Neural progenitor cell (in vitro differentiated cells): ENCODE data around the gene CEP76. TPM values are rescaled to one million over a fixed set of nuclear protein-coding genes. Genes with fewer than 3 reads are reported as not detected.

Experiments
- DNase-seq: peaks from one replicate; pipeline ENCODE4 v3.0.0-alpha.2; 2016; ENCODE audit warnings: low spot score
- H2AFZ ChIP-seq: fragments of 200-600 bp; sonication (generic); replicated peaks from 2 replicates; pipeline ENCODE4 v1.6.1; 2016; ENCODE audit warnings: antibody characterized with exemption
- H3F3A ChIP-seq: fragments of 200-600 bp; sonication (generic); 2 replicates; pipeline ENCODE4 v1.6.1; 2016; ENCODE audit warnings: antibody characterized with exemption, low read depth
- H3K27ac ChIP-seq: fragments of 200-600 bp; sonication (generic); 2 replicates; pipeline ENCODE4 v1.5.1; 2016; ENCODE audit warnings: mild to moderate bottlenecking
- H3K27me3 ChIP-seq: fragments of 200-600 bp; sonication (generic); 2 replicates; pipeline ENCODE4 v1.6.1; 2016; ENCODE audit warnings: mild to moderate bottlenecking, moderate library complexity
- H3K36me3 ChIP-seq: fragments of 200-600 bp; sonication (generic); 2 replicates; pipeline ENCODE4 v1.5.1; 2016
- H3K4me1 ChIP-seq: fragments of 200-600 bp; sonication (generic); 2 replicates; pipeline ENCODE4 v1.6.1; 2016; ENCODE audit warnings: mixed run types
- H3K4me2 ChIP-seq: fragments of 200-600 bp; sonication (generic); 2 replicates; pipeline ENCODE4 v1.6.1; 2016
- H3K4me3 ChIP-seq: fragments of 200-600 bp; sonication (generic); 2 replicates; pipeline ENCODE4 v1.5.1; 2016
- H3K79me2 ChIP-seq: fragments of 200-600 bp; sonication (generic); 2 replicates; pipeline ENCODE4 v1.6.1; 2016; ENCODE audit warnings: low read depth
- H3K9ac ChIP-seq: fragments of 200-600 bp; sonication (generic); 2 replicates; pipeline ENCODE4 v1.6.1; 2016
- H3K9me3 ChIP-seq: fragments of 200-600 bp; sonication (generic); 2 replicates; pipeline ENCODE4 v1.5.1; 2016; ENCODE audit warnings: low read depth
- H4K20me1 ChIP-seq: fragments of 200-600 bp; sonication (generic); 2 replicates; pipeline ENCODE4 v1.6.1; 2016; ENCODE audit warnings: low read depth
- H3K27ac Mint-ChIP-seq: 3 replicates; pipeline ENCODE4 v1.8.0; 2021; ENCODE audit warnings: mixed read lengths
- H3K27me3 Mint-ChIP-seq: 2 replicates; pipeline ENCODE4 v1.8.0; 2022; ENCODE audit warnings: low read depth, mild to moderate bottlenecking, inconsistent platforms, moderate library complexity, mixed read lengths; ENCODE audit not compliant: insufficient read depth
- H3K36me3 Mint-ChIP-seq: 3 replicates; pipeline ENCODE4 v1.8.0; 2021; ENCODE audit warnings: mixed read lengths
- H3K4me1 Mint-ChIP-seq: 3 replicates; pipeline ENCODE4 v1.8.0; 2021; ENCODE audit warnings: mixed read lengths
- H3K4me3 Mint-ChIP-seq: 3 replicates; pipeline ENCODE4 v1.8.0; 2021; ENCODE audit warnings: mild to moderate bottlenecking, moderate library complexity, mixed read lengths
- H3K9me3 Mint-ChIP-seq: 3 replicates; pipeline ENCODE4 v1.8.0; 2020; ENCODE audit warnings: mixed read lengths
- CTCF ChIP-seq: fragments of 200-600 bp; sonication (generic); IDR thresholded peaks from 2 replicates; pipeline ENCODE4 v1.5.1; 2017; ENCODE audit warnings: antibody characterized with exemption, mild to moderate bottlenecking
- EZH2 ChIP-seq: fragments of 200-600 bp; sonication (generic); IDR thresholded peaks from 2 replicates; pipeline ENCODE4 v1.6.1; 2017; ENCODE audit warnings: antibody characterized with exemption, mild to moderate bottlenecking, moderate library complexity
- EZH2phosphoT487 ChIP-seq: fragments of 200-600 bp; sonication (generic); IDR thresholded peaks from 2 replicates; pipeline ENCODE4 v1.6.1; 2017; ENCODE audit warnings: antibody characterized with exemption
- total RNA-seq: library from RNA; depleted of rRNA; stranded (reverse); fragments of >200 nt; gene quantifications from 2 replicates; pipeline ENCODE4 v1.2.3, GENCODE V29; 2015; ENCODE audit warnings: low replicate concordance

Gene CEP76
- total RNA-seq, 1 donor from 2014 or later: 44.8 TPM

GRCh38 chr18:12748671-12749070 is 46.1 kb upstream of the CEP76 start:
- Mint-ChIP-seq H3K27me3 (peaks cover 2% of the 10 kb centered on the region), H3K9me3 (no peaks in the 10 kb centered on the region), H3K4me3 (no peak overlapping the region), H3K27ac (no peak overlapping the region), H3K4me1 (no peaks in the 10 kb centered on the region), H3K36me3 (no peaks in the 10 kb centered on the region)
- no peak overlapping the region for H3K4me2 ChIP-seq
- H3K4me1 ChIP-seq: no peaks in the 10 kb centered on the region
- no peaks in the 10 kb centered on the region for H3F3A ChIP-seq
- DNase-seq: no peak
- H3K27me3 ChIP-seq: no peaks in the 10 kb centered on the region
- no peak overlapping the region for H2AFZ ChIP-seq
- no peaks in the 10 kb centered on the region for H3K36me3 ChIP-seq
- no peak overlapping the region for H3K27ac ChIP-seq
- H3K4me3 ChIP-seq: no peak overlapping the region
- TF ChIP-seq EZH2phosphoT487 (no peak), CTCF (no peak), EZH2 (no peak)
- H3K79me2 ChIP-seq: no peaks in the 10 kb centered on the region
- no peak overlapping the region for H3K9ac ChIP-seq
- H3K9me3 ChIP-seq: no peaks in the 10 kb centered on the region
- H4K20me1 ChIP-seq: no peaks in the 10 kb centered on the region

DNA sequence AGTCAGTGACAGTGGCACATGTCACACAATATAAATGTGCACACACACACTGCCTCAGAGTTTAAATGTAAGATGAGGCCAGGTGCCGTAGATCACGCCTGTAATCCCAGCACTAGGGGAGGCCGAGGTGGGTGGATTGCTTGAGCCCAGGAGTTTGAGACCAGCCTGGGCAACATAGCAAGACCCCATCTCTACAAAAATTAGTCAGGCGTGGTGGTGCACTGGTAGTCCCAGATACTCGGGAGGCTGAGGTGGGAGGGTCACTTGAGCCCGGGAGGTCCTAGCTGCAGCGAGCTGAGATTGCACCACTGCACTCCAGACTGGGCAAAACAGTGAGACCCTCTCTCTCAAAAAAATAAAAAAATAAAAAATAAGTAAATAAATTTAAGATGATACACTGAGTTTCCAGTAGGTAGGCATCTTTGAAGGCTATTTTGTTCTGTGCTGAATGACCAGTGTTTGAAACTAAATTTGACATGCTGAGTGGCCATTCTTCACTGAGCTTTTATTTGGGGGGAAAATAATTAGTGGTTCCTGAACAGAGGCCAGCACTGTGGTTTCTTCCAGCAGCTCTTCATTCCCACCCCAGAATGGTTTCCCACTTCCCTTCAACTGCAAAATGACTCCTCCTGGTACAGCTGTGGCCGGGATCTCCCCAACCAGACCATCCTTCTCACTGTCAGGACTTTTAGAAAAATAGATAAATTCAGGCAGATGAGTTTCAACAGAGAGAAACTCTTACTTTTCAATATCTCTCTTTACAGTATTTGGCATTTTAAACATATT is 45.2 kb upstream of the CEP76 start:
- Histone ChIP-seq H3K27ac (no peak overlapping the region), H3K27me3 (no peaks in the 10 kb centered on the region), H3K4me2 (no peak overlapping the region), H3K4me1 (no peaks in the 10 kb centered on the region), H2AFZ (no peak overlapping the region), H3K36me3 (no peaks in the 10 kb centered on the region), H3K4me3 (no peak overlapping the region), H3K9me3 (no peaks in the 10 kb centered on the region), H3K9ac (no peak overlapping the region), H3F3A (no peaks in the 10 kb centered on the region), H4K20me1 (no peaks in the 10 kb centered on the region), H3K79me2 (no peaks in the 10 kb centered on the region)
- no peaks in the 10 kb centered on the region for H3K4me1 Mint-ChIP-seq
- no peak for DNase-seq
- no peak overlapping the region for H3K27ac Mint-ChIP-seq
- no peaks in the 10 kb centered on the region for H3K9me3 Mint-ChIP-seq
- TF ChIP-seq EZH2phosphoT487 (no peak), CTCF (no peak), EZH2 (no peak)
- no peak overlapping the region for H3K4me3 Mint-ChIP-seq
- H3K27me3 Mint-ChIP-seq: peaks cover 2% of the 10 kb centered on the region
- no peaks in the 10 kb centered on the region for H3K36me3 Mint-ChIP-seq

DNA sequence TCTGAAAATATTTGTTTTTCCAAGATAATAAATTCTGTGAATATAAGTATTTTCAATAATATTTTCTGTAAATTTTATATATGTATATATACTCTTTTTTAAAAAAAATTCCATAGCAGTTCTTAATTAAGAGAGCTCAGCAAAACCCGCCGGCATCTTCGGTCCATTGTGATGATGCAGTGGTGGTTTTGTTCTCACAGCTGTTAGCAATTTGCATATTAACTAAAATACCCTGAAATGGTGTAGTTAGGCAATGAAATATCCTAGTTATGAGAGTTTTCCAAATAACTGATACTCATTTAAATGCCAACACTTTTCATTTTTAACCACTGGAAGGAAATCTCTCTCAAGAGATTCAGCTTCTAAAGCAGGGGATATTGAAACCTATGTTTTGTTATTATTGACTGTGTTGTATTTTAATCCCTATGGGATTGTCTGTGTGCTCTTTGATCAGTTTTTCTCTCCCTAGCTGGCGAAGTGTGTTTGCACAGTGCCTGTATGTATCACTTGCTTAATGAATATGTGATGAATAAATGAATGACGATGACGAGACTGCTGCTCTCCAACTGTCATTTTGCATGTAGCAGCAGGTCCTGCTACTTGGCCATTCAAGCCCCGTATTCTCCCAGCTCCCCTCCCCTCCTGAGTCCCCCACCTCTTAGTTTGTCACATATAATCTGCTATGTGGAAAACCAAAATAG is 42.7 kb upstream of the CEP76 start:
- H3K4me1 Mint-ChIP-seq: no peaks in the 10 kb centered on the region
- no peaks in the 10 kb centered on the region for H3K4me1 ChIP-seq
- no peaks in the 10 kb centered on the region for H4K20me1 ChIP-seq
- TF ChIP-seq CTCF (no peak), EZH2phosphoT487 (no peak), EZH2 (no peak)
- H3K36me3 ChIP-seq: no peaks in the 10 kb centered on the region
- H3K4me2 ChIP-seq: no peak overlapping the region
- H3K4me3 Mint-ChIP-seq: no peak overlapping the region
- H3K27me3 Mint-ChIP-seq: peaks cover 2% of the 10 kb centered on the region
- no peaks in the 10 kb centered on the region for H3K27me3 ChIP-seq
- H3K27ac Mint-ChIP-seq: no peak overlapping the region
- no peaks in the 10 kb centered on the region for H3K36me3 Mint-ChIP-seq
- H3K27ac ChIP-seq: no peak overlapping the region
- no peaks in the 10 kb centered on the region for H3K9me3 ChIP-seq
- no peak overlapping the region for H3K4me3 ChIP-seq
- H3F3A ChIP-seq: no peaks in the 10 kb centered on the region
- DNase-seq: no peak
- no peak overlapping the region for H3K9ac ChIP-seq
- peaks cover 2% of the 10 kb centered on the region for H3K9me3 Mint-ChIP-seq
- H2AFZ ChIP-seq: no peak overlapping the region
- H3K79me2 ChIP-seq: no peaks in the 10 kb centered on the region
